Measurements from ENCODE around the gene FBXW4.

The FBXW4 gene

DNA sequence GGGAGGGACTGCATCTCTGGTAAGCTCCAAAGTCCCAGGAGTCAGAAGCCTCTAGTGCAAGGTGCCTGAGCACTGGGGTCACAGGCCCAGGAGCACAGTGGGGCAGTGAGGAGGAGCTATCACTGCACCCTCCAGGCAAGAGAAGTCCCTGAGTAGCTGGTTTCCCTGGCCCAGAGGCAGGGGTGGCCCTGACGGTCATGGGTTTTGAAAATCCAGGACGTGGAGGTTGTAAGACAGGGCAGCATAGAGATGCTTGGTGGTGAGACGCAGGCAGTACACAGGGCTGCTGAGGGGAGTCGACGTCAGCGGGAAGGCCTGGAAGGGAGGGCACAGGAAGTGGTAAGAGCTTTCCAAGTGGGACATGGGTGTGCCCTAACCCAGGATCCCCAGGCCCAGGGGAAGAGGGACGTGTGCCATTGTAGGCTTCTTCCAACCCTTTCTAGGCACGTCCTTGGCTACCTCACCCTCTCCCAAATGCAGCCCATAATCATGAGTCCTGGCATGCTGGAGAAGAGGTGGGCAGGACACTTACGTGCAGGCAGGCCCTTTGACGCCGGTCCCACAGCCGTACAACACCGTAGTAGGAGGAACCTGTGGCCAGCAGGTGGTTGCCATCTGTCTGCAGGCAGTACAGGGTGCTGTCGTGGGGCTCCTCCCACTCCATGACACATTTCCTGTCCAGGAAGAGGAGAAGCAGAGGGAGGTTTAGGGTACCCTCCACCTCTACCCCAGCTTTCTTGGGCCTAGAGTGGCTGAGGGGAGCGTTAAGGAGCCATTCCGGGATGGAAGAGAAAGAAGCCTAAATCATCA is 83.7 kb downstream of the FBXW4 start:
- no peak overlapping the region for H3K4me3 ChIP-seq (ENCODE audit: low read depth, low read length)
- TF ChIP-seq, protein P1, sequence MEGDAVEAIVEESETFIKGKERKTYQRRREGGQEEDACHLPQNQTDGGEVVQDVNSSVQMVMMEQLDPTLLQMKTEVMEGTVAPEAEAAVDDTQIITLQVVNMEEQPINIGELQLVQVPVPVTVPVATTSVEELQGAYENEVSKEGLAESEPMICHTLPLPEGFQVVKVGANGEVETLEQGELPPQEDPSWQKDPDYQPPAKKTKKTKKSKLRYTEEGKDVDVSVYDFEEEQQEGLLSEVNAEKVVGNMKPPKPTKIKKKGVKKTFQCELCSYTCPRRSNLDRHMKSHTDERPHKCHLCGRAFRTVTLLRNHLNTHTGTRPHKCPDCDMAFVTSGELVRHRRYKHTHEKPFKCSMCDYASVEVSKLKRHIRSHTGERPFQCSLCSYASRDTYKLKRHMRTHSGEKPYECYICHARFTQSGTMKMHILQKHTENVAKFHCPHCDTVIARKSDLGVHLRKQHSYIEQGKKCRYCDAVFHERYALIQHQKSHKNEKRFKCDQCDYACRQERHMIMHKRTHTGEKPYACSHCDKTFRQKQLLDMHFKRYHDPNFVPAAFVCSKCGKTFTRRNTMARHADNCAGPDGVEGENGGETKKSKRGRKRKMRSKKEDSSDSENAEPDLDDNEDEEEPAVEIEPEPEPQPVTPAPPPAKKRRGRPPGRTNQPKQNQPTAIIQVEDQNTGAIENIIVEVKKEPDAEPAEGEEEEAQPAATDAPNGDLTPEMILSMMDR (IDR thresholded peaks at IDR 0.05; ENCODE audit: insufficient read depth, low read depth, low read length, missing control alignments), result no peak
- DNase-seq (ENCODE audit: low read depth), result peak; percentile 14

- TF ChIP-seq, protein P1 (IDR thresholded peaks at IDR 0.05; ENCODE audit: insufficient read depth, low read depth, low read length, missing control alignments), result no peak
- H3K4me3 ChIP-seq (ENCODE audit: low read depth, low read length), result no peak overlapping the region
- DNase-seq (ENCODE audit: low read depth), result no peak
Observed at GRCh38 chr10:101609481-101609880, 85.5 kb downstream of the FBXW4 start.

DNA sequence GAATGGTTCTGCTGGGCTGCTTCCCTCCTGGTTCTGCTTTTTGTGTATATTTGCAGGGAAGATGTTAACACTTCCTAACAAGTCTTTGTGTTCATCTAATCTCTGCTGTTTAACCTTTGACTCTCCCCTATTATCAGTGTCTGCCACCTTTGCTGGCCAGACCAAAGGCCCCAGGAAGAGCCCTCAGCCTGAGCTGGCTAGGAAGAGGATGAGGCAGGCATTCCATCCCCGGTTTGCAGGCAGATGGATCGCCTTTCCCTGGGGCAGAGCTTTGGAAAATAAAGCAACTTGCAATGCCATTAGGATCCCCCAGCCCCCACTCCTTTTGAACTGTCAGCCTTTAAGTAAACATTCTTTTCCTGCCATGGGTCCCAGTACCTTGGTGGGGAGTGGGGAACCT is 87.8 kb downstream of the FBXW4 start:
- H3K4me3 ChIP-seq (ENCODE audit: low read depth, low read length), result no peak overlapping the region
- no peak for DNase-seq (ENCODE audit: low read depth)
- TF ChIP-seq, protein P1 (IDR thresholded peaks at IDR 0.05; ENCODE audit: insufficient read depth, low read depth, low read length, missing control alignments), result no peak

GRCh38 chr10:101602761-101603398 is 92.1 kb downstream of the FBXW4 start:
- no peak overlapping the region for H3K4me3 ChIP-seq (ENCODE audit: low read depth, low read length)
- peak; percentile 75 for DNase-seq (ENCODE audit: low read depth)
- TF ChIP-seq, protein P1 (IDR thresholded peaks at IDR 0.05; ENCODE audit: insufficient read depth, low read depth, low read length, missing control alignments), result peak; percentile 85

DNA sequence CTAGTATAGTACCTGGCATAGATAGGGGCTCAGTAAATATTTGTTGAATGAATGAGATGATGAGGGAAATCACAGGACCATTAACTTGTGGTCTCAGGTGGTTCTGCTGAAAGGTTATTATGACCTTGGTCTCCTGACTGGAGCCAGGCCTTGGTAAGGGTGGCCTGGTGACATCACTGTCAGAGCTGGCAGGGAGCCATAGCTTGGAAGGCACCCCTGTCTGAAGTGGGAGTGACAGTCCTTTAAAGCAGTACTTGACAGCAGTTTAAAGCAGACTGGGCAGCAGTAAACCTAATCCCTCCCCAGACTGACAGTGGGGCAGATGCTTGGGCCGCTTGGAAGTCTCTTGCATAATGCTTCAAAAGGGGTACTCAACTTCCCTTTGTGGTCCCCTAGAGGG is 93.4 kb downstream of the FBXW4 start:
- TF ChIP-seq, protein P1 (IDR thresholded peaks at IDR 0.05; ENCODE audit: insufficient read depth, low read depth, low read length, missing control alignments), result no peak
- no peak overlapping the region for H3K4me3 ChIP-seq (ENCODE audit: low read depth, low read length)
- no peak for DNase-seq (ENCODE audit: low read depth)

DNA sequence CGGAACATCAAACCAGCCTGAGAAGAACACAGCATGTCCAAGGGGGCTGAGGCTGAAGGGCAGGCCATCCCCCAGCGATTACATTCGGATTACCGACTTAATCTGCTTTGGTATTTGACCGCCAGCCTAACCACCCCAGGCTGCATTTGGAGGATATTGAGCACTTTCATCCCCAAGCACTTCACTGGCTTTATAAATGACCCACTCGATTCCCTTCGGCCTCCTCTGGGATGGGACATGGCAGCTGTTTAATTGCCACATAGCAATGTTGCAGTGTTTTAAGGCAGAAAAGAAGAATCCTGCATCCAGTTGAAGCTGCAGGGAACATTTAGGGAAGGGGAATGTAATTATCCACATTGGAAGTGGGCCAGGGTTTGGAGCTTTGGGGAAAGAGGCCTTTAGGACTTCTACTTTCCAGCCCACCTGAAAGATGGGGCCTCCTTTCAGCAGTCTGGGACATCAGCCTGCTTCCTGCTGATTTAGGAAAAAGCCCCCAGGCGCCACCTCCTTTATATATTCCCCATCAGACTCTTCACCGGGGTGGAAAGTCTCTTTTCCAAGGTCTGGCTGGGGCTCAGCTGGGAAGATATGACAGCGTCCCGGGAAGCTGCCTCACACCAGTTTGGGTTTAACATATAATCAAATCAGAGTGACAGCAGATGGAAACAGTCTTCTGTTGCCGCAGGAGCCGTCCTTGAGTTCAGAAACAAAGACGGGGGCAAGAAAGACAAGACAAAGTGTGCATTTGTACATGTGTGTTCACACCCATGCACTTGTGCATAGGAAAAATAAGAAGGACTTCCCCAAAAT is 97.7 kb downstream of the FBXW4 start:
- H3K4me3 ChIP-seq (ENCODE audit: low read depth, low read length), result no peak overlapping the region
- DNase-seq (ENCODE audit: low read depth), result no peak
- TF ChIP-seq, protein P1 (IDR thresholded peaks at IDR 0.05; ENCODE audit: insufficient read depth, low read depth, low read length, missing control alignments), result no peak

Data from GM12865 (cell line).